Subcutaneous adipose tissue (tissue), 4 donors: ENCODE results near the gene UCMA. TPM values are rescaled to one million over a fixed set of nuclear protein-coding genes. Genes with fewer than 3 reads are reported as not detected.

Source experiments
- CTCF ChIP-seq: fragments of 450-650 bp; IDR thresholded peaks from one replicate; pipeline ENCODE4 v1.5.1; 2016; ENCODE audit warnings: low read depth, mild to moderate bottlenecking, control low read depth, antibody characterized with exemption, moderate library complexity
- total RNA-seq, 4 donors: library from RNA; depleted of rRNA; stranded (reverse); fragments of >200 nt; gene quantifications; one replicate each; pipeline ENCODE4 v1.1.0, GENCODE V29; 2016

Gene UCMA
- total RNA-seq: not detected

GRCh38 chr10:13234172-13234571, at the start of gene UCMA:
TSS of gene UCMA (minus strand) at chr10:13234374. CDS start at chr10:13234258, 116 bp downstream.
- TF ChIP-seq CTCF: no peak

GRCh38 chr10:13276749-13277365, 42.7 kb upstream of the UCMA start:
- TF ChIP-seq CTCF: no peak

- no peak for TF ChIP-seq CTCF
Observed at GRCh38 chr10:13272164-13272571, 38.0 kb upstream of the UCMA start.

GRCh38 chr10:13271552-13272163, 37.5 kb upstream of the UCMA start:
- no peak for TF ChIP-seq CTCF

GRCh38 chr10:13270877-13271551, 36.8 kb upstream of the UCMA start:
- no peak for TF ChIP-seq CTCF

GRCh38 chr10:13268841-13269240, 34.7 kb upstream of the UCMA start:
- TF ChIP-seq CTCF: no peak

- no peak for TF ChIP-seq CTCF
Observed at GRCh38 chr10:13268310-13268709, 34.1 kb upstream of the UCMA start.
